Omental fat pad (tissue), 4 donors: ENCODE data around the gene PPP1R12A. TPM values are rescaled to one million over a fixed set of nuclear protein-coding genes. Genes with fewer than 3 reads are reported as not detected.

ENCODE experiments used
- ATAC-seq: fragments of 150-250 bp; one replicate; pipeline ENCODE4 v1.9.1; 2016; ENCODE audit warnings: mild to moderate bottlenecking, moderate library complexity; ENCODE audit not compliant: low FRiP score
- DNase-seq: peaks from one replicate; pipeline ENCODE4 v3.0.0-alpha.2; 2019; ENCODE audit warnings: low spot score
- total RNA-seq, 4 donors: library from RNA; depleted of rRNA; stranded (reverse); fragments of >200 nt; gene quantifications; one replicate each; pipeline ENCODE4 v1.1.0, GENCODE V29; 2016
- TF ChIP-seq, protein P1 (sequence below), 3 donors: fragments of 450-650 bp; IDR thresholded peaks; one replicate each; pipeline ENCODE4 v1.5.1; 2016 to 2017; ENCODE audit warnings: antibody characterized with exemption in 3 of 3, mild to moderate bottlenecking in 3 of 3, moderate library complexity in 2 of 3

The PPP1R12A gene
- total RNA-seq, 4 donors from 2014 or later: 49.3 to 153 (median 78.0) TPM

DNA sequence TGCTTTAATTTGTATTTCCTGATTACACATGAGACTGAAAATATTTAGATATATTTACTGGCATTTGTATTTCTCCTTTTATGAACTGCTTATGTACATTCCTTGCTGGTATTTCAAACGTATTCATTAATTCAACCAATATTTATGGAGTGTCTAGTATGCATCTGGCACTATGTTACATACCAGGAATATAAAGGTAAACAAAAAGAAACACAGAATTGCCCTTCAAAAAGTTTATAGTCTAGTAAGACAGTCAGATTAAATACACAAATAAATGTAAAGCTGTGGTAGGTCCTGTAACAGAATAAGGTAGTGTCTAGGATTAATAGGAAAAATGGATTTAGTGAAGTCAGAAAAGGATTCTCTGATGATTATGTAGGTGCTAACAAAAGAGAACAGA lies 87.5 kb downstream of the PPP1R12A start:
- no peak for ATAC-seq
- no peak for DNase-seq
- TF ChIP-seq, protein P1, sequence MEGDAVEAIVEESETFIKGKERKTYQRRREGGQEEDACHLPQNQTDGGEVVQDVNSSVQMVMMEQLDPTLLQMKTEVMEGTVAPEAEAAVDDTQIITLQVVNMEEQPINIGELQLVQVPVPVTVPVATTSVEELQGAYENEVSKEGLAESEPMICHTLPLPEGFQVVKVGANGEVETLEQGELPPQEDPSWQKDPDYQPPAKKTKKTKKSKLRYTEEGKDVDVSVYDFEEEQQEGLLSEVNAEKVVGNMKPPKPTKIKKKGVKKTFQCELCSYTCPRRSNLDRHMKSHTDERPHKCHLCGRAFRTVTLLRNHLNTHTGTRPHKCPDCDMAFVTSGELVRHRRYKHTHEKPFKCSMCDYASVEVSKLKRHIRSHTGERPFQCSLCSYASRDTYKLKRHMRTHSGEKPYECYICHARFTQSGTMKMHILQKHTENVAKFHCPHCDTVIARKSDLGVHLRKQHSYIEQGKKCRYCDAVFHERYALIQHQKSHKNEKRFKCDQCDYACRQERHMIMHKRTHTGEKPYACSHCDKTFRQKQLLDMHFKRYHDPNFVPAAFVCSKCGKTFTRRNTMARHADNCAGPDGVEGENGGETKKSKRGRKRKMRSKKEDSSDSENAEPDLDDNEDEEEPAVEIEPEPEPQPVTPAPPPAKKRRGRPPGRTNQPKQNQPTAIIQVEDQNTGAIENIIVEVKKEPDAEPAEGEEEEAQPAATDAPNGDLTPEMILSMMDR (IDR thresholded peaks at IDR 0.05): no peak

DNA sequence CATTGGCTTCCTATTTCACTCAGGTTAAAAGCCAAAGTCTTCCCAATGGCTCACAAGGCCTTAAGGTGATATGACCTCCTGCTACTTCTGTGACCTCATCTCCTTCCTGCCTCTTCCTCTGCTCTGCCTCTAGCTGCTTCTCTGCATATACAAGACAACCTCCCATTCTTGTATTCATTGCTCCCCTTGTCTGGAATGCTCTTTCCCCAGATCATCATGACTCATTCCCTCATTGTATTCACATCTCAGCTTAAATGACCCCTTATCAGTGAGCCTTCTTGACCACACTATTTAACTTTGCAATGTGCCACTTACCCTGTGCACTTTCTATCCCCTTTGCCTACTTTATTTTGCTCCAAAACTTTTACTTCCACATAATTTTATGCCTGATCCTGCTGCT lies 90.2 kb downstream of the PPP1R12A start:
- TF ChIP-seq, protein P1 (IDR thresholded peaks at IDR 0.05): no peak
- no peak for ATAC-seq
- no peak for DNase-seq

DNA sequence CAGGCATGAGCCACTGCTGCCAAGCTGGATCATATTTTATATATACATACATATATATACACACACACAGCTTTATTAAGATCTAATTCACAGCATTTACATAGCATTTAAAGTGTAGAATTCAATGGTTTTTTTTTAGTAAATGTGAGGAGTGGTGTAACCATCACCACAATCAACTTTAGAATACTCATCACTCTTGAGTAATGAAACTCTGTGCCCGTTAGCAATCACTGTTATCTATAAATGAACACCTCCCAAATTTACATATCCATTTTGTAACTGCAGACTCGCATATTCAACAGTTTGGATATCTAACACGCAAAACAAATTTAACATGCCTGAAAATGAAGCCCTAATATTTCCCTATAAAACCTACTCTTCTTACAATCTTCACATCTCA lies 90.9 kb downstream of the PPP1R12A start:
- DNase-seq (no peak), ATAC-seq (no peak)
- TF ChIP-seq, protein P1 (IDR thresholded peaks at IDR 0.05): no peak

DNA sequence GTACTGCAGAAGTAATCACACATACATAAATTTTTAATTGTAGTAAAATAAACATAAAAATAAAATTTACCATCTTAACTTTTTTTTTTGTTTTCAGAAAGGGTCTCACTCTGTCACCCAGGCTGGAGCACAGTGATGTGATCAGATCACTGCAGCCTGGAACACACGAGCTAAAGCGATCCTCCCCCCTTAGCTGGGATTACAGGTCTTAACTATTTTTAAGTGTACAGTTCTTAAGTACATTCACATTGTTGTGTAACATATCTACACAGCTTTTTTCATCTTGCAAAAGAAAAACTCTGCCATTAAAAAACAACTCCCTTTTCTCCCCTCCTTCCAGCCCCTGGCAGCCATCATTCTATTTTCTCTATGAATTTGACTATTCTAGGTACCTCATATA lies 92.3 kb downstream of the PPP1R12A start:
- TF ChIP-seq, protein P1 (IDR thresholded peaks at IDR 0.05): no peak
- ATAC-seq (no peak), DNase-seq (no peak)

DNA sequence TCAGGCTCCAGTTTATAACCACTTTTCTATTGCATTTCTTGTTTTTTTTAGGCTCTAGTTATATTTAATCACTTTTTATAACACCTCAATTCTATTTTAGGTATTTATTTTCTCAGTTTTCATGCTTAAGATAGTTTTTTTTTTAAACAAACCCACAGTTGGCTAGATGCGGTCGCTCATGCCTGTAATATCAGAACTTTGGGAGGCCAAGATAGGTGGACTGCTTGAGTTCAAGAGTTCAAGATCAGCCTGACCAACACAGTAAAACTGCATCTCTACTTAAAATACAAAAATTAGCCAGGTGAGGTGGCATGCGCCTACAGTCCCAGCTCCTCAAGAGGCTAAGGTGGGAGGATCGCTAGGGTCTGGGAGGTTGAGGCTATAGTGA lies 93.0 kb downstream of the PPP1R12A start:
- TF ChIP-seq, protein P1 (IDR thresholded peaks at IDR 0.05): no peak
- ATAC-seq: no peak
- no peak for DNase-seq

DNA sequence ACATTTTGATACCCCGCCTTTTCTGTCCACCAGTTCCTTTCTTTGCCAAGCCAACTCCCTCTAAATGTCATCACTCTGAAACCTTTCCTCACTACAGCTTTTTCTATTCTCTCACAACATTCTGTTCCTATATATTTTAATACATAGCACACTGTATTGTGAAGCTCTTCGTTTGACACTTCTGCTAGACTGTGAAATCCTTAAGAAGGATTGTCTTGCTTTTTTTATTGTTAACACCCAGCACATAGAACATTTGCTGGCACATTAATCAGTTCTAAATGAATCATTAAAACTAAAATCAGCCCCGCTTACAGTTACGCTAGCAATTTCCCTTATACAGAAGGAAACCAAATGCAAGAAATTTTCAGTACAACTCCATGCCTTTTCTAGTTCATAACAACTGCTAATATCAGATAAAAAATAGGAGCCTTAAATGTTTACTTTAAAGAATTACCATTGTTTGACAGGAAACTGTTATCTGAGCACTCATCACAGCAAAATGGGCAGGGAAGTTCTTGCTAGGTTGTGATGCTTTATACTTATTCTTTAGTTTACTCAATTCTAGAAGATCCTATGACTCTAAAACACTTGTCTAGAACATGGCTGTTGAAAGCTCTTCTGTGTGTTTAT lies 93.5 kb downstream of the PPP1R12A start:
- ATAC-seq (no peak), DNase-seq (no peak)
- TF ChIP-seq, protein P1 (IDR thresholded peaks at IDR 0.05): no peak

DNA sequence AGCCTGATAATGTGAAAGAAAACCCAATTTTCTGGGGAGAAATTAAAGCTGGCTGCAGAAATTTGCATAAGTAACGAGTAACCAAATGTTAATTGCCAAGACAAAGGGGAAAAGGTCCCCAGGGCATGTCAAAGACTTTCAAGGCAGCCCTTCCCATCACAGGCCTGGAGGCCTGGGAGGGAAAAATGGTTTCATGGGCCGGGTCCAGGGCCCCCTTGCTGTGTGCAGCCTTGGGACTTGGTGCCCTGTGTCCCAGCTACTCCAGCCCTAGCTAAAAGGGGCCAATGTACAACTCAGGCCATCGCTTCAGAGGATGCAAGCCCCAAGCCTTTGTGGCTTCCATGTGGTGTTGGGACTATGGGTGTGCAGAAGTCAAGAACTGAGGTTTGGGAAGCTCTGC lies 96.5 kb downstream of the PPP1R12A start:
- TF ChIP-seq, protein P1 (IDR thresholded peaks at IDR 0.05): no peak
- DNase-seq (no peak), ATAC-seq (no peak)
